K562 (cell line): ENCODE data around the gene MRPS6. TPM values are rescaled to one million over a fixed set of nuclear protein-coding genes. Genes with fewer than 3 reads are reported as not detected.

Experiments
- CBX8 ChIP-seq: fragments of 200-600 bp; sonication (generic); IDR thresholded peaks from 2 replicates; pipeline ENCODE4 v1.6.1; 2012; ENCODE audit warnings: borderline replicate concordance, mixed run types, low read depth, mild to moderate bottlenecking, moderate library complexity, mixed read lengths, low read length, control low read depth, inconsistent platforms; ENCODE audit not compliant: poor library complexity, severe bottlenecking; ENCODE audit errors: extremely low read depth
- MAFG ChIP-seq: fragments of 450-650 bp; conservative IDR thresholded peaks from 2 replicates; pipeline ENCODE4 v1.6.1; 2016; ENCODE audit warnings: missing genetic modification characterization, missing compliant biosample characterization
- MXD1 ChIP-seq: fragments of 250-450 bp; sonication (Bioruptor Pico); IDR thresholded peaks from 2 replicates; pipeline ENCODE4 v1.8.0; 2021; ENCODE audit warnings: borderline replicate concordance, mild to moderate bottlenecking, moderate library complexity; ENCODE audit not compliant: poor library complexity, severe bottlenecking
- NFIX ChIP-seq: fragments of 250-450 bp; sonication (Bioruptor Pico); IDR thresholded peaks from 2 replicates; pipeline ENCODE4 v1.4.0; 2020; ENCODE audit warnings: low read depth, mild to moderate bottlenecking, moderate library complexity
- PRDM10 ChIP-seq: fragments of 450-650 bp; IDR thresholded peaks from 2 replicates; pipeline ENCODE4 v1.6.1; 2018; ENCODE audit not compliant: partially characterized antibody
- RNF2 ChIP-seq: sonication (generic); IDR thresholded peaks from 2 replicates; pipeline ENCODE4 v1.6.1; 2016
- TAL1 ChIP-seq: fragments of 450-650 bp; IDR thresholded peaks from 2 replicates; pipeline ENCODE4 v1.6.1; 2016; ENCODE audit warnings: mild to moderate bottlenecking
- TBL1XR1 ChIP-seq, 2 experiments: IDR thresholded peaks; 2 replicates each; pipeline ENCODE4 v1.6.1; 2012; ENCODE audit warnings: improper control_type of control experiment in 2 of 2, low read length in 2 of 2, mild to moderate bottlenecking in 1 of 2
- USF2 ChIP-seq: sonication (generic); formaldehyde crosslinking; IDR thresholded peaks from 2 replicates; pipeline ENCODE4 v1.5.0; 2020; ENCODE audit warnings: missing genetic modification reagents
- ZKSCAN1 ChIP-seq: fragments of 150-350 bp; IDR thresholded peaks from 2 replicates; pipeline ENCODE4 v1.6.1; 2016; ENCODE audit warnings: low read depth, low read length
- ZNF584 ChIP-seq: fragments of 200-800 bp; sonication (Bioruptor generic); IDR thresholded peaks from 2 replicates; pipeline ENCODE4 v1.6.1; 2016; ENCODE audit warnings: low read depth, mild to moderate bottlenecking, missing genetic modification characterization, missing compliant biosample characterization
- polyA plus RNA-seq, 8 experiments: library from polyadenylated mRNA; depleted of rRNA in 4 of 8; stranded (reverse) in 5 of 8; unstranded in 3 of 8; fragments of >200 nt; fragmentation: Nextera tagmentation in 2 of 8; fragmentation: Illumina TruSeq in 1 of 8; extraction: Ambion mirVana in 2 of 8; extraction: Trizol in 1 of 8; gene quantifications; 2 replicates each; pipeline versions ENCODE4 v1.2.1 to v1.2.3, GENCODE V29; 2011 to 2014; ENCODE audit warnings: inconsistent platforms in 1 of 8, missing spikeins in 1 of 8
- total RNA-seq, 7 experiments: library from RNA; depleted of rRNA in 6 of 7; stranded (reverse); fragments of >200 nt in 6 of 7; fragmentation: Illumina TruSeq in 2 of 7; extraction: Trizol in 2 of 7; gene quantifications; 2 replicates each; pipeline versions ENCODE4 v1.2.1 to v1.2.3, GENCODE V29; 2011 to 2021; ENCODE audit warnings: low replicate concordance in 1 of 7
- TF ChIP-seq, protein P1 (sequence below): fragments of 250-450 bp; sonication (Bioruptor Pico); IDR thresholded peaks from 2 replicates; pipeline ENCODE4 v1.5.0; 2021
- TF ChIP-seq, protein P2 (sequence below): fragments of 250-450 bp; sonication (Bioruptor Pico); IDR thresholded peaks from 2 replicates; pipeline ENCODE4 v1.4.0; 2020; ENCODE audit warnings: mild to moderate bottlenecking, moderate library complexity, borderline replicate concordance
- TF ChIP-seq, protein P3 (sequence below), 2 experiments: fragments of 450-650 bp in 1 of 2; IDR thresholded peaks; 2 replicates each; pipeline ENCODE4 v1.6.1; 2011 to 2017; ENCODE audit warnings: low read depth in 2 of 2, antibody characterized with exemption in 1 of 2, borderline replicate concordance in 1 of 2, low read length in 1 of 2, mild to moderate bottlenecking in 1 of 2, mixed read lengths in 1 of 2; ENCODE audit not compliant: control insufficient read depth in 1 of 2

The MRPS6 gene
- total and polyA plus RNA-seq, 9 of the 15 experiments (the other 6 are each of a cell fraction or from before 2014, with no cell fraction given), result 26.1 to 72.0 (median 39.3) TPM

GRCh38 chr21:34086887-34087306 is 13.5 kb downstream of the MRPS6 start (continued):
- TF ChIP-seq TBL1XR1 (IDR thresholded peaks at IDR 0.05; ENCODE audit: low read length in 2 of 2), result 0 out of 4 replicates have a peak, but pooled peaks of 1 of the 2 experiments have one; percentile 51
- no peak; the same call in 1 of the 2 replicates for TF ChIP-seq RNF2
- TF ChIP-seq MAFG (tag), result peak; percentile 82
- TF ChIP-seq TAL1, result no peak
- no peak for TF ChIP-seq USF2
- TF ChIP-seq, protein P1, sequence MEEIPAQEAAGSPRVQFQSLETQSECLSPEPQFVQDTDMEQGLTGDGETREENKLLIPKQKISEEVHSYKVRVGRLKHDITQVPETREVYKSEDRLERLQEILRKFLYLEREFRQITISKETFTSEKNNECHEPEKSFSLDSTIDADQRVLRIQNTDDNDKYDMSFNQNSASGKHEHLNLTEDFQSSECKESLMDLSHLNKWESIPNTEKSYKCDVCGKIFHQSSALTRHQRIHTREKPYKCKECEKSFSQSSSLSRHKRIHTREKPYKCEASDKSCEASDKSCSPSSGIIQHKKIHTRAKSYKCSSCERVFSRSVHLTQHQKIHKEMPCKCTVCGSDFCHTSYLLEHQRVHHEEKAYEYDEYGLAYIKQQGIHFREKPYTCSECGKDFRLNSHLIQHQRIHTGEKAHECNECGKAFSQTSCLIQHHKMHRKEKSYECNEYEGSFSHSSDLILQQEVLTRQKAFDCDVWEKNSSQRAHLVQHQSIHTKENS, result no peak
- no peak for TF ChIP-seq MXD1 (CRISPR knock-in tag)
- no peak for TF ChIP-seq NFIX (CRISPR knock-in tag)
- no peak for TF ChIP-seq PRDM10
- TF ChIP-seq, protein P2, sequence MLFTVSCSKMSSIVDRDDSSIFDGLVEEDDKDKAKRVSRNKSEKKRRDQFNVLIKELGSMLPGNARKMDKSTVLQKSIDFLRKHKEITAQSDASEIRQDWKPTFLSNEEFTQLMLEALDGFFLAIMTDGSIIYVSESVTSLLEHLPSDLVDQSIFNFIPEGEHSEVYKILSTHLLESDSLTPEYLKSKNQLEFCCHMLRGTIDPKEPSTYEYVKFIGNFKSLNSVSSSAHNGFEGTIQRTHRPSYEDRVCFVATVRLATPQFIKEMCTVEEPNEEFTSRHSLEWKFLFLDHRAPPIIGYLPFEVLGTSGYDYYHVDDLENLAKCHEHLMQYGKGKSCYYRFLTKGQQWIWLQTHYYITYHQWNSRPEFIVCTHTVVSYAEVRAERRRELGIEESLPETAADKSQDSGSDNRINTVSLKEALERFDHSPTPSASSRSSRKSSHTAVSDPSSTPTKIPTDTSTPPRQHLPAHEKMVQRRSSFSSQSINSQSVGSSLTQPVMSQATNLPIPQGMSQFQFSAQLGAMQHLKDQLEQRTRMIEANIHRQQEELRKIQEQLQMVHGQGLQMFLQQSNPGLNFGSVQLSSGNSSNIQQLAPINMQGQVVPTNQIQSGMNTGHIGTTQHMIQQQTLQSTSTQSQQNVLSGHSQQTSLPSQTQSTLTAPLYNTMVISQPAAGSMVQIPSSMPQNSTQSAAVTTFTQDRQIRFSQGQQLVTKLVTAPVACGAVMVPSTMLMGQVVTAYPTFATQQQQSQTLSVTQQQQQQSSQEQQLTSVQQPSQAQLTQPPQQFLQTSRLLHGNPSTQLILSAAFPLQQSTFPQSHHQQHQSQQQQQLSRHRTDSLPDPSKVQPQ (CRISPR knock-in tag), result no peak
- TF ChIP-seq ZKSCAN1, result no peak
- no peak for TF ChIP-seq ZNF584
- TF ChIP-seq, protein P3, sequence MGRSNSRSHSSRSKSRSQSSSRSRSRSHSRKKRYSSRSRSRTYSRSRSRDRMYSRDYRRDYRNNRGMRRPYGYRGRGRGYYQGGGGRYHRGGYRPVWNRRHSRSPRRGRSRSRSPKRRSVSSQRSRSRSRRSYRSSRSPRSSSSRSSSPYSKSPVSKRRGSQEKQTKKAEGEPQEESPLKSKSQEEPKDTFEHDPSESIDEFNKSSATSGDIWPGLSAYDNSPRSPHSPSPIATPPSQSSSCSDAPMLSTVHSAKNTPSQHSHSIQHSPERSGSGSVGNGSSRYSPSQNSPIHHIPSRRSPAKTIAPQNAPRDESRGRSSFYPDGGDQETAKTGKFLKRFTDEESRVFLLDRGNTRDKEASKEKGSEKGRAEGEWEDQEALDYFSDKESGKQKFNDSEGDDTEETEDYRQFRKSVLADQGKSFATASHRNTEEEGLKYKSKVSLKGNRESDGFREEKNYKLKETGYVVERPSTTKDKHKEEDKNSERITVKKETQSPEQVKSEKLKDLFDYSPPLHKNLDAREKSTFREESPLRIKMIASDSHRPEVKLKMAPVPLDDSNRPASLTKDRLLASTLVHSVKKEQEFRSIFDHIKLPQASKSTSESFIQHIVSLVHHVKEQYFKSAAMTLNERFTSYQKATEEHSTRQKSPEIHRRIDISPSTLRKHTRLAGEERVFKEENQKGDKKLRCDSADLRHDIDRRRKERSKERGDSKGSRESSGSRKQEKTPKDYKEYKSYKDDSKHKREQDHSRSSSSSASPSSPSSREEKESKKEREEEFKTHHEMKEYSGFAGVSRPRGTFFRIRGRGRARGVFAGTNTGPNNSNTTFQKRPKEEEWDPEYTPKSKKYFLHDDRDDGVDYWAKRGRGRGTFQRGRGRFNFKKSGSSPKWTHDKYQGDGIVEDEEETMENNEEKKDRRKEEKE (IDR thresholded peaks at IDR 0.05; ENCODE audit: borderline replicate concordance in 1 of 2, control insufficient read depth in 1 of 2, low read depth in 2 of 2, low read length in 1 of 2), result no peak
- no peak for TF ChIP-seq CBX8
